Stimulated activated CD4-positive, alpha-beta T cell treated with anti-CD3 and anti-CD28 coated beads, Interleukin-12 subunit alpha, Interleukin-12 subunit beta, amount 100 ng/mL, for 24 hours (primary cell): Measurements from ENCODE around the gene PLCH2.

ENCODE experiments used
- DNase-seq, 2 experiments: peaks; one replicate each; pipeline ENCODE4 v3.0.0-alpha.2; 2020; ENCODE audit warnings: low read depth in 2 of 2

Gene PLCH2

DNA sequence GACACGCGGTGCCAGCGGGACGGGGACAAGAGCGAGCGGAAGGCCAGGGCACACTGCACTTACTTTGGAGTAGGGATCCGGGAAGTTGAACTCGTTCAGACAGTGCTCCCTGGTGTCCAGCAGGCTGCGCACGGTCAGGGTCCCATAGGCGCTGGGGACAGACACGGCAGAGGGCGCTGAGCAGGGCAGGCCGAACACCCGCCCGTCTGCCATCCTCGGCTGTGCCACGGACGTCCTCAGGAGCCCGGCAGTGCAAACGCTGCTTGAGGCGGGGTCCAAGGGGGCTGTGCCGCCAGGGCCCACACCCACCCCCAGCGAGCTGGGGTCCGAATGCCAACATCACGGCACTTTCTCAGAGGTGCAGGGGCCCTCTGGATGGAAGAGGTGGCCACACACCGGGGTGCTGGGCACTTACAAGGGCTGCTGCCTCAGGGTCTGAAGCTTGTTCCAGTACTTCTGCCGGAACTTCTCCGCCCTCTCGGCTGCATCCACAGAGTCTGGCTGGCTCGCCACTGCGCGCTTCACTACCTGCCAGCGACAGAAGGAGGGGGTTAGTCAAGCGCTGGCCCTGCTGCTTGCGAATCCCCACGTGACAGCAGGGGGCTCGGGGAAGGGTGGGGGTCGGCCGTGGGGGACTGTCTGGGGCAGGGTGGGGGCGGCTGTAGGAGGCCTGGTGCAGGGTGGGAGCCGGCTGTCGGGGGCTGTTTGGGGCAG lies 38.0 kb downstream of the PLCH2 start:
- no peak for DNase-seq

DNA sequence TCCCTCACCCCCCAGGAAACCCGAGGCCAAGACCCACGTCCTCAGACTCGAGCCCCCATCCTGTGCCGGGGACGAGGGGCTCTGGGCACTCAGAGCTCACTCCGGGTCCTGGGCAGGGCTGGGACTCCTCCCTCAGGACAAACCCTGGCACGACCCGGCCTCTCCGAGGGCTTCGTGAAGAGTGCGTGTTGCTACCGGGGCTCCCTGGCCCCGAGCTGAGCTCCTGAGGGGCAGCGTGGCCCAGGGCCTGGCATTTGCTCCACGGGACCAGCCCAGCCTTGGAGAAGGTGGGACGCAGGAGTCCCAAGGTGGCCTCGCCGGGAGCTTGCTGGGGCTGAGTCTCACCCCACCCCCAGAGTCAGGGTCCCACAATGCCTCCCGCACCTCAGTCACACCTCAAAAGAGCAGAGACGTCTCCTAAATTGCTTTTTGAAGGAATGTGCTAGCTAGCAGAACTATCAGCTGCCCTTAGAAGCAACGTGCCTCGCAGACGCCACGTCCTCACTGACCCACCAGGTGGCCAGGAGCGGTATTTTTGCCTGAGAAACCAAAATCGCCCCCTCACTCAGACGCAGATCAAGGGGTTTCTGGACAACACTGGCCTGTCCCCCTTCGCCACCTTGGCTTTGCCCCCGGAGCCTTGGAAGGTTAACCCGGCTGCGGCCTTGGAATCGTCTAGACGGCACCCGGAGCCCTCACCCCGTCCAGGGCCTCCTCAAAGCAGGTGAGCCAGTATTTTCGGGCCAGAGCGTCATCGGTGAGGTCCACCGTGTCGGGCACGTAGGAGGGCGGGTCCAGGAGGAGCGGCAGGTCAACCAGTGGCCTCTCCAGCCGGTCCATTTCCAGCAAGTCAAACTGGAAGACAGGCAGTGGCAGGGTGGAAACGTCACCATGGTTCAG lies 39.0 kb downstream of the PLCH2 start:
- no peak for DNase-seq

DNA sequence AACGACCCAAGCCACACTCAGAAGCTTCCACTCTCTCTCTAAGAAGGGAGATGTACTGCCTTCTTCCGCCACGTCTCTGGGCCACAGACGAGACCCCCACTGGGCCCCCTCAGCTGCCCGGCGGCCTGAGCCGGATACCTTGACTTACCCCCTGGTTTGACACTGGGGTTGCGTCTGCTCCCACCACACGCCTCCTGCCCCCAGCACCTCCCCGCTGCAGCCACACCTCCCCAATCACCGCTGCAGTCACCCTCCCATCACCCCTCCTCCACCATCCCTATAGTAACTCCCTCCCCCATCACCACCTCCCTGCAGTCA lies 39.6 kb downstream of the PLCH2 start:
- DNase-seq: no peak

DNA sequence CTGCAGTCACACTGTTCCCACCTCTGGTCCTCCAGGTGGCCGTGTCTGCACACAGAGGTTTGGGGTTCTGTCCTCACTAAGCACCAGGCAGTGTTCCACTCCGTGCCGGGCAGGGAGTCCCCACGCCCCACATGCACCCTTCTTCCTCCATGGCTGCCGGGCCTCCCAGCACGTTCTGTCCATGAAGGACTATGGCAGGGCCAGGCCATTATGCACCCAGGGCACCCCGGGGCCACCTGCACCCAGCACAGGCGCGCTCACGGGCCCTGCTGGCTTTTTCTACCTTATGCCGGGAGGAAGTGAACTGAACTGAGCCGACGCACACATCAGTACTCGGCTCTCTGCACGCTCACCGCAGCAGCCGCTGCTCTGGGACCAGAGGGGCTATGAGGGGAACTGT lies 40.0 kb downstream of the PLCH2 start:
- DNase-seq: no peak

DNA sequence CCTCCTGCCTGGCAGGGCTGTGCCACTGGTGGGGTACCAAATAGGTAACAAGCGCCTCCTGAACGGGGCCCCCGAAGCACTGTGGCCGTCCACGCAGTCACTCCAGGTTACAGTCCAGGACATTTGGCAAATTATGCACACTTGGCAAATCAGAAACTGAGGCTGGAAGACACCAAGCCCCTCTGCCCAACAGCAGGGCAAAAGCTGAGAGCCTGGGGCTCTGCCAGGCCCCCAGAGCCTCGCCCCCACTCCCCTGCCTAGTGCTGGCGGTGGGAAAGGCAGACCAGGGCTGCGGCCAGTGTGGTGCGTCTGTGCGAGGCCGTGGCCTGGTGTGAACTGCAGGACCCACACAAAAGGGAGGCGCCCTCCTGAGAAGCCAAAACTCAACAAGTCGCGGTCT lies 40.9 kb downstream of the PLCH2 start:
- no peak for DNase-seq

DNA sequence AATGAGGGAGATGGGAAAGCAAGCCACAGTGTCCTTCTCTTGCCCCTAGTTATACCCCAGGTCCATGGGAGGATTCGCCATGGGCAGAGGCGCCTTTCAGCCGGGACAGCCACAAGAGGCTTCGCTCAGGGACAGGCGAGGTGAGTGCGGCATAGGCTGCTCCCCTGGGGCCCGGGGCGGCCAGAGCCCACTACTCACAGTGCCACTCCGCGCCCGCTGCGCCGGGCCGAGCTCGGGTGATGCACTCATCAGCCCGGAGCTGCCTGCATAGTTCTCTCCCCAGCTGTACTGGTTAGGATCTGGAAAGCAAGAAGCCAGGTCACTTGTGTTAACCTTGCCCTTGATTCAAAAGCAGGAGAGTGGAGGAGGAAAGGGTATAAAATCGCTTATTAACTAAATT lies 41.9 kb downstream of the PLCH2 start:
- DNase-seq: no peak

DNA sequence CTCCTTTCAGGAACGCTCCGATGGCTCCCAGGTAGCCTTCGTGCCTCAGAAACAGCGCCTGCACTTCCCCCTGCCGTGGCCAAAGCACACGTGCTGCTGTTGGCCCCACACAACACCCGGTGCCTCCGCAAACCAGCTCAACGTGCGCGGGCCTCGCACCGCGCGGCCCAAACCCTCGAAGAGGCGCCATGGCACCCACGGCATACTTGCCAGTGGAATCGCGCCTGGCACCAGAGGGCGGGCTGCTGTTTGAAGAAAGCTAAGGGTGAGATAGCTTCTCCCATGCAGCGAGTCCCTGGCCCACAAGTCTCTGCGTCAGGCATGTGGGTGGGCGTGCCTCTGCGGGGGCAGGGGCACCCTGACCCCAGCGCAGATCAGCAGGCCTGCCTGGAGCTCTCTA lies 42.4 kb downstream of the PLCH2 start:
- no peak for DNase-seq

DNA sequence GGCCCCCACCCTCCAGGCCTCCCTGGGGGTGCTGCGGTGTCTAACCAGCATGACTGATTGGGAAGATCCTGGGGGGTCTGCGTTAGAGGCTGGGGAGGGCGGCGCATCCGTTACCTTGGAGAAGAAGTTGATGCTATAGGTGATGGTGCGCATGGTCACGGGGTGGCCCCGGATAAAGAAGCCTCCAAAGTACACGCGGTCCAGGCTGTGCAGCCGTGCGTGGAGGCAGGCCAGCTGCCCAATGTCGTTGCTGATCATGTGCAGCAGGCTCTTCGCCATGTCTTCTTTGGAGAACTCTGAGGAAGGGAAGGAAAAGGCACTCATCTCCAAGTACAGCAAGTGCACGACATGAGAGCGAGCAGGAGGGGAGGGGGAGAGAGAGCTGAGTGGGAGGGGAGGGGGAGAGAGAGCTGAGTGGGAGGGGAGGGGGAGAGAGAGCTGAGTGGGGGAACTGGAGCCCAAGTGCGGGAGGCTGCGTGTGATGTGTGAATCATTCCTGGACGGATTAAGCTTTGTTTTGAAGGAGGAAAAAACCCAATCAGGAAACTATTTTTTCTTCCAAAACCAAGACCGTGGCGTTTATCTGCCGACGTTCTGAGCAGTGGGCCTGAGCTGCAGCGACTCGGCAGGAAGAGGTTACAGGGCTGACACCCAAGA lies 43.1 kb downstream of the PLCH2 start:
- DNase-seq: no peak

DNA sequence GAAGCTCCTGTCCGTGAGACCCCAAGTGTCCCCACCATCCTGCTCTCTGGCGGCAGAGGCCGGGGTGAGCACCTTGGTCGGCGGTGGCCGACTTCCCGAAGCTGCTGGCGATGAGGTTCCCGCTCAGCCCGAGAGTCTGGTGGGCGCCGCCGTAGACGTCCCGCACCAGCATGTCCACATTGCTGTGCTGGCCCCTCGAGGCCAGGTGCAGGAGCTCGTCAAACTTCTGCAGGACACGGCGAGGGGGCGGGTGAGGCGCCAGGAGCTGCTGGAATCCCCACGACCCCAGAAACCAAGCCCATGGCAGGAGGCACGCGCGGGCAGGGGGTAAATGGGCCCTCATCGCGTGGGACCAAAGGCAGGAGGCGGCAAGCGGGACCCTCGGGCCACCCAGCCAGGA lies 43.6 kb downstream of the PLCH2 start:
- no peak for DNase-seq

DNA sequence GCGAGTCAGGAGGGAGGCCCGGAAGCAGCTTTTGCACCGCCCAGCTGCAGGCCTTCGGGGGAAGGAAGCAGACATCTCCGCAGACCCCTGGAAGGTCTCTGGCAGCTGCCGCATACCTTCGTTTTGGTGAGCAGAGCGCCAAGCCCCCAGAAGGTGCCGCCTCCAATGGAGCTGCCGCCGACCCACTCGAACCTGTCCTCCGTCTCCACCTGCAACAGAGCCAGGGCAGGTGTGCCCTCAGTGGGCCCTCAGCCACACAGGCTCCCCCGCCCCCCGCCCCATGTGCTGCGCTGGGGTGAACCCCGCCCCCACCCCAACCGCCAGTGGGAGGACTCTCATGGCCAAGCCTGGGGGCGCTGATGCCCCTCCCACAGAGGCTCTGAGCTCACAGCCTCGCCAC lies 44.1 kb downstream of the PLCH2 start:
- no peak for DNase-seq

DNA sequence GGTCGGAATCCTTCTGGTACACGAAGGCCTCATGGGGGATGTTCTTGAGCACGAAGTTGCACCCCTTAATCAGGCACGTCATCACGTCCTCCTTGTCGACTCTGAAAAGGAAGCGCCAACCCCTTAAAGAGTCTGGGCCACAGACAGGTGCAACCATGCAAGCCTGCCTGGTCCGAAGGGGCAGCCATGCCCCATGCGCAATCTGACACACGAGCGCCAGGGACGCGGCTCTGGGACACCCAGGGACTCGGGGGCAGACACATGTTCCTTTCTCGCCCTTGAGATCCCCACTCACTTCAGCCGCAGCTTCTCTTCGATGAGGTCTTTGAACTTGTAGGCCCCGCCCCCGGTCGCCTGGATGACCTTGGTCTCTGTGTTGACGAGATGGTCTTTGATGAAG lies 44.7 kb downstream of the PLCH2 start:
- no peak for DNase-seq

DNA sequence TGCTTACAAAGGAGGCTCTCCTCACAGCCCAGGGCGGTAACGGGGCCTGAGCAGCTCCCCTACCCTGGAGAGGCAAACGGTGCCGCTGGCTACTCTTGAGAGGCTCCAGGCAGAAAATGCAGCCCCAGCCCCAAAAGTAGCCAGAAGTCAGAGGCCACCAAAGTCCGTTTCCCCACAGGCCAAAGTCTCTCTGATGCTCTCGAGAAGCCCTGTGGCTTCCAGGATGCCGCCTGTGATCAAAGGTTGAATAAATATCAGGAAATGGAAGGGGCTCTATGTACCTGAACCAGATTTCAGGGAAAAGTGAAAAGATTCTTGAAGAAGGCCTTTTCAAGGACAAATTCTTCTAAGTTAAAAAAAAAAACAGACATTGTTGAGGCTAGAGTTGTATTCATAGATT lies 46.1 kb downstream of the PLCH2 start:
- no peak for DNase-seq

DNA sequence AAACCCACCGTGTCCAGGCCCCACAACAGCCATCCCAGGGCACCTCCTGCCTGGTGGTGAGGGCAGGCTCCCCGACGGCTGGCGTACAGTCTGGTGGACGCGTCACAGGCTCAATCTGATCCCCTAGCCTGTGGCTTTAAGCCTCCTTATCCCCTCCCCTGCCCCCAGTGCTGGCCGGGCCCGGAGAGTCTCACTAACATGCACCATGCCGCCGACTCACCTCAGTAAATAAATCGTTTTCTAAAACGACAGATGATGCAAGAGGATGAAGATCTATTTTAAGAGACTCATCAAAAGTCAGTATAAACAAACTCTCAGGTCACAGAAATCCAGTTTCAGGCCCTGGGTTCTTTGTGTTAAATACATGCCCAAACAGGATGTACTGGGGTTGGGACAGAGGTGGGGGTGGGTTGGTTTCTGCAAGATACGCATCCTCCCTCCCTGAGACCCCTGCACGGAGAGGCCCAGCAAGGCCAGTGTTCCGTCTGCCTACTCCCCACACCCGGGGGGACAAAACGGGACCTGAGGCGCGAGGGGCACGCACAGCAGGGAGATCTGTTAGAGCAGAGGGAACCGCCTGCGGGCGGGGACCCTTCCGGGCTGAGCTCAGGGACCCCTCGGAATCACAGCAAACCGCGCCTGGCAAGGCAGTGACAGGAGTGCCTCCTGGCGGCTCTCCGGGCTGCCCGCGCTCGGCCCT lies 47.3 kb downstream of the PLCH2 start:
- no peak for DNase-seq

DNA sequence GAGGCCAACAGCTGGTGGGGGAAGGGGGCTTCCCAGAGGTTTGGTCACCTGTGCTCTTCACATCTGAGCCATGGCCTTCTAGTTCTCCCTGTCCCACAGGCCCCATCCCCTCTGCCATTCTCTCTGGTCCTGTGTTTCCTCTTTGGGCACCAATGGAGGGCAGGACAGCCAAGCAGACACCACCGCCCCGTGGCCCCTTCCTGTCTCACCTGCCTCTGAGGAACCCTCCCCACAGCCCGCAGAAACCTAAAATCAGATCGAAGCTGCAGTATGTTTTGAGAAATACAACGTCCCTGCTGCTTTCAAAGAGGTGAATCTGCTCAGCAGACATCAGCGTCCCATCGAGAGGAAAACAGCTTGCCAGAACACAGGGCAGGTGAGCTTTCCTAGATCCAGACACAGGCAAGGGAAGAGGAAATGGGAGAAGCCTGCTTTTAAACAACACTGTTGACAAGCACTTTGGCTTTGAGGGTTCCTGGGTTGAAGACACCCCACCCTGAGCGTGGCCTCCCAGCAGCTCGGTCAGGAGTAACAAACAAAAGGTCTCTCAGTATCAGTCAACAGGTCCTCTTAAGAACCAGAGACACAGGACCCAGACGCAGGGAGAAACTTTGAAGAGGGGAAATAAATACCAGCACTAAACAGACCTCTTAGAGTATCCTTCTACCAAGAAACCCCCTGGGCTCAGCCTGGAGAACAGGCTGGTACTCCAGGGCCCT lies 48.0 kb downstream of the PLCH2 start:
- DNase-seq: no peak

DNA sequence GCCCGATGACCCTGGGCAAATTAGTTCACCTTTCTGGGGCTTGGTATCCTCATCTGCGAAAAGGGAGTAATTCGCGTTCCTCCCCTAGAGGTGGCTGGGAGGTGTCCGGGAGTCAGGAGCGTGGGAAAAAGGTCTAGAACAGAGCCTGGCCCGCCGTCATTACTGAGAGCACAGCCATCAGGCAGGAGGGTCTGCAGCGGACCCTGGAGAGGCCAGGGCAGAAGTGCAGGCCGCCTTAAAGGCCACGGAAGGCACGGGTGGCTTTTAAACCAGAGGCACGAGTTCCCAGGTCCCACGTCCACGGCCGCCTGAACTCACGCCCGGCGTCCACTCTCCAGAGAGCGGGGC lies 49.5 kb downstream of the PLCH2 start:
- DNase-seq: no peak

DNA sequence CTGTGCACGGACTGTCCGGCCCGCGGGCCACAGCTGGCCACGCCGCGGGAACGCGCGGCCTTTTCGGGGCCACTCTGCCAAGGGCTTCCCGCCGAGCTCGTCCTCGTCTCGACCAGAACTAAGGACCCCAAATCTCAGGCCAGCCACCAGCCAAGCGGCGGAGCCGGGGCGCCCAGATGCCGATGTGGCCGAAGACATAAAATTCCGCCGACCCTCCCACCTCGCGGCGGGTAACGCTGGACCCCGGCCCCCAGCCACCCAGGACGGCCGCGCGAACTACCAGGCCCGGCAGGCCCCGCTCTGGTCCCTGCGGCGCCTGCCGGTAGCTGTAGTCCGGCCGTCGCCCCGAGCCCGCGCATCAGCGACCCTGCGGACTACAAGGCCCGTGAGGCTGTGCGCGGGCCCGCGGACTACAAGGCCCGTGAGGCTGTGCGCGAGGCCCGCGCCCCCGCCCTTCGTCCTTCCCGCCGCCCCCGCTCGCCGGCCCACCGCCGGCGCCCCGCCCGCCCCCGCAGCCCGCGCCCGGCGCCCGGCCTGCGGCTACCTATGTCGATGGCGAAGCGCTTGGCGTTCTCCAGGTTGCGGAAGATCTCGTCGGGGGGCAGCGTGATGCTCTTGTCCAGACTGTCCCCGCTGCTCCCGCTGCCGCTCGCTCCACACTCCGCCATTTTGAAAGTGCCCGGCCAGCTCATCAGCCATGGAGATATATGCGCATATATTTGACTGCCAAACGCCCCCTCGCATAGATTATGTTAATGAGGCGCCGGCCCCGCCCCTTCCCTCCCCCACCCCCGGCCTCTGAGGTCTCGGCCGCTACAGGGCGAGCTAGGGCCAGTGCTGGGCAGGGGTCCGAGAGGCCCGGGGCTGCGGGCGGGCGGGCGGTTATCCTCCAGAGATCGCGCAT lies 50.1 kb downstream of the PLCH2 start, which contains the start of gene PANK4:
TSS of gene PANK4 (minus strand) at position 677 of the 904 bp plus-strand sequence. CDS start at position 668, 9 bp downstream.
- peak; percentile 74 to 83 for DNase-seq

DNA sequence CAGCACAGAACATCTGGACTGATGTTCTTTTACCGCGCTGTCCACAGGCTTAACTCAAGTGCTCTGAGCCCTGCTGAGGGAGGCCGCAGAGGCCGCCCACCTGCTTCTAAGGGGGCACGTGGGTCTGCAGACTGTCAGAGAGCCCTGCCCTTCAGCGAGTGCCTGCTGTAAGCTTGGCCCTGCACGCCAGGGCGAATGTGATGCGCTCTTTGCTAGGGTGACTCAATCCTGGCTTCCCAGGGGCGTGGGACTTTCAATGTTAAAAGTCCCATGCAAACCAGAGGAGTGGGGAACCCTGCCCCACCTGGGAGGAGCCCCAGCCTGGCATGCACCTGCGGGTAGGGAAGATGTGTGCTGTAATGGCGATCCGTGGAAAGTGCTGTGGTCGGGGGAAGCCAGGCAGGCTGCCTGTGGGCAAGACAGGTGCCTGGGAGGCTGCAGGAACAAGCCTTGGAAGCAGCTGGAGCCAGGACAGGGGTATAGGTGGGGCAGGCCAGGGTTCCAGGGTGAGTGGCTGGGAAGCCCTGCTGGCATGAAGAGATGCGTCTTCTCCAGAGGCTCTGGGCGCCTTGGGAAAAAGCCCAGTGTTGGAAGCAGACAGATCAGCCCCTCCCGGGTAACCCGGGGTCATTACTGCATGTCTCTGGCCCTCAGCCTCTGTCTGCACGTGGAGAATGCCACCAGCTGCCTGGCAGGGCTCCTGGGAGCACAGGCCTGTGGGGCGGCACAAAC lies 50.9 kb downstream of the PLCH2 start:
- DNase-seq: peak; percentile 24 to 55

DNA sequence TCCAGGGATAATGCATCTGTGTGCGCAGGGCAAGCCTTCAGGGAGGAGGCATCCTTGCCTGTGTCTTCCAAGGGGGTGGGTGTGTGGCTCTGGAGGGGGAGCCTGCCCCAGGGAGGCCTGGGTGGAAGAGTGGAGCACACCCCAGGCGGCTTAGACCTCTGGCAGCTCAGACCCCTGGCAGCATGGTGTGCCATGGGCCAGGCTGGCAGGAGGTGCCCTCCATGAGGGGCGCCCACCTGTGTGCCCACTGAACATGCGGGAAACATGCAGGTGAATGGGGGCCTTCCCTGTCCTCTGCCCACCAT lies 51.4 kb downstream of the PLCH2 start:
- no peak for DNase-seq

DNA sequence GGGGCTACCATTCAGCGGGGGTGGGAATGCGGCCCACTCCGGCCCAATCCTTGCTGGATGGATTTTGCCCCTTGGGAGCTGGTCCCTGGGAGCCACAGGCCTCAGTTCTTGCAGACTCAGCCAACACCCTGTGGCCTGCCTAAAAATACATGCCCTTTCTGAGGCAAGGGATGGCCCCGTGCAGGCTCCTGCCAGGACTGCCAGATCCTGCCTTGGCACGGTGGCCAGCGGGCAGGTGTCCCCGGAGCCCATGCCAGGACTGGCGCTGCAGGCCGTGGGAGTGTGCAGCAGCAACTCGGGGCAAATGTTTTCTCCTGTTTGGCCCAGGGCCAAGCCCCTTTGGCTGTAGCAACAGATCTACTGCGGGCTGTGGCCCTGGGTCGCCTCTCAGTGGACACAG lies 51.9 kb downstream of the PLCH2 start:
- no peak for DNase-seq

DNA sequence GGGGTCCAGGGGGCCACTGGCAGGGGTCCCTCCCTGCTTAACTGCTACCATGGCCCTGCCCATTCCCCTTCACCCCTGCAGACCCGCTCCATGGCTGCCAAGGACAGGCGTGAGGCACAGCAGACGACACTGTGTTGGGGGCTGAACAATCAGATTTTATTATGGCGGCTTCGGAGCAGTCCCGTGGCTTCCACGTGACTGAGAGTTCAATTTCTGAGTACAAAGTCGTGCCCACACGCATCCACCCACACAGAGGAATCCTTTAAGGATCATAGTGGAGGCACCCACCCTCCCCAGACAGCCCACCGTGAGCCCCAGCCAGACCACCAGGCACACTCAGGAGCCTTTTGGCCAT lies 52.5 kb downstream of the PLCH2 start:
- no peak for DNase-seq
